OCI-LY3 (cell line): ENCODE results near the gene RGMA.

Source experiments
- EZH2phosphoT487 ChIP-seq: fragments of 200-600 bp; shearing (Covaris generic); IDR thresholded peaks from 2 replicates; pipeline ENCODE4 v1.6.1; 2018; ENCODE audit warnings: antibody characterized with exemption, mixed run types, low read depth
- TF ChIP-seq, protein P1 (sequence below): fragments of 200-600, 300-600 bp; sonication (generic); IDR thresholded peaks from 2 replicates; pipeline ENCODE4 v1.5.1; 2014; ENCODE audit warnings: antibody characterized with exemption, low read length, low read depth

GRCh38 chr15:93103823-93104222 is 14.8 kb upstream of the RGMA start:
- TF ChIP-seq, protein P1, sequence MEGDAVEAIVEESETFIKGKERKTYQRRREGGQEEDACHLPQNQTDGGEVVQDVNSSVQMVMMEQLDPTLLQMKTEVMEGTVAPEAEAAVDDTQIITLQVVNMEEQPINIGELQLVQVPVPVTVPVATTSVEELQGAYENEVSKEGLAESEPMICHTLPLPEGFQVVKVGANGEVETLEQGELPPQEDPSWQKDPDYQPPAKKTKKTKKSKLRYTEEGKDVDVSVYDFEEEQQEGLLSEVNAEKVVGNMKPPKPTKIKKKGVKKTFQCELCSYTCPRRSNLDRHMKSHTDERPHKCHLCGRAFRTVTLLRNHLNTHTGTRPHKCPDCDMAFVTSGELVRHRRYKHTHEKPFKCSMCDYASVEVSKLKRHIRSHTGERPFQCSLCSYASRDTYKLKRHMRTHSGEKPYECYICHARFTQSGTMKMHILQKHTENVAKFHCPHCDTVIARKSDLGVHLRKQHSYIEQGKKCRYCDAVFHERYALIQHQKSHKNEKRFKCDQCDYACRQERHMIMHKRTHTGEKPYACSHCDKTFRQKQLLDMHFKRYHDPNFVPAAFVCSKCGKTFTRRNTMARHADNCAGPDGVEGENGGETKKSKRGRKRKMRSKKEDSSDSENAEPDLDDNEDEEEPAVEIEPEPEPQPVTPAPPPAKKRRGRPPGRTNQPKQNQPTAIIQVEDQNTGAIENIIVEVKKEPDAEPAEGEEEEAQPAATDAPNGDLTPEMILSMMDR: no peak
- TF ChIP-seq EZH2phosphoT487: no peak
